Natural killer cell (primary cell): ENCODE measurements around the gene ACSL6. TPM values are rescaled to one million over a fixed set of nuclear protein-coding genes. Genes with fewer than 3 reads are reported as not detected.

Source experiments
- ATAC-seq, 3 donors: fragments of 150-1000 bp in 2 of 3; fragments of 200-7000 bp in 1 of 3; cut with Tn5 transposase; 1 replicate in 1 of 3; 2 replicates in 2 of 3; pipeline ENCODE4 v1.10.0; 2021; ENCODE audit warnings: mild to moderate bottlenecking in 2 of 3, moderate library complexity in 2 of 3
- DNase-seq, 2 donors: peaks; one replicate each; pipeline versions ENCODE4 v3.0.0 to v3.0.0-alpha.2; 2013 to 2021; ENCODE audit warnings: mixed read lengths in 1 of 2
- H3K27ac ChIP-seq: one replicate; pipeline ENCODE4 v1.5.1; 2013; ENCODE audit warnings: mild to moderate bottlenecking, low read length
- H3K27me3 ChIP-seq: one replicate; pipeline ENCODE4 v1.6.1; 2013; ENCODE audit warnings: low read length; ENCODE audit not compliant: control insufficient read depth, insufficient read depth
- H3K36me3 ChIP-seq: one replicate; pipeline ENCODE4 v1.6.1; 2013; ENCODE audit warnings: low read length; ENCODE audit not compliant: control insufficient read depth, insufficient read depth
- H3K4me1 ChIP-seq: one replicate; pipeline ENCODE4 v1.6.1; 2013; ENCODE audit warnings: low read length; ENCODE audit not compliant: control insufficient read depth, insufficient read depth
- H3K4me3 ChIP-seq: one replicate; pipeline ENCODE4 v1.5.1; 2013; ENCODE audit warnings: low read length
- H3K9me3 ChIP-seq: one replicate; pipeline ENCODE4 v1.6.1; 2013; ENCODE audit warnings: low read length; ENCODE audit not compliant: control insufficient read depth, insufficient read depth
- H3K27ac Mint-ChIP-seq, 2 donors: one replicate each; pipeline ENCODE4 v1.8.0; 2022; ENCODE audit warnings: mild to moderate bottlenecking in 2 of 2, mixed read lengths in 2 of 2, moderate library complexity in 1 of 2
- H3K27me3 Mint-ChIP-seq, 2 donors: one replicate each; pipeline ENCODE4 v1.8.0; 2022; ENCODE audit warnings: low read depth in 2 of 2, mixed read lengths in 2 of 2
- H3K36me3 Mint-ChIP-seq: one replicate; pipeline ENCODE4 v1.8.0; 2022; ENCODE audit warnings: mixed read lengths
- H3K4me1 Mint-ChIP-seq, 2 donors: one replicate each; pipeline ENCODE4 v1.8.0; 2022; ENCODE audit warnings: mixed read lengths in 2 of 2
- H3K4me3 Mint-ChIP-seq: one replicate; pipeline ENCODE4 v1.8.0; 2022; ENCODE audit warnings: mild to moderate bottlenecking, moderate library complexity, mixed read lengths
- H3K9me3 Mint-ChIP-seq, 2 donors: one replicate each; pipeline ENCODE4 v1.8.0; 2022; ENCODE audit warnings: mixed read lengths in 2 of 2
- CTCF ChIP-seq: fragments of 200-600 bp; IDR thresholded peaks from one replicate; pipeline ENCODE4 v1.8.0; 2022; ENCODE audit warnings: antibody characterized with exemption
- whole genome bisulfite sequencing: methylation state at CpG from one replicate; pipeline ENCODE4 v1.1.7; 2013; ENCODE audit warnings: missing lambda C conversion rate; ENCODE audit not compliant: insufficient coverage; 5-methylcytosine and 5-hydroxymethylcytosine counted together
- intact Hi-C: fragments of 100-400 bp; cut with micrococcal nuclease; formaldehyde crosslinking; loops from one replicate; pipeline ENCODE4 v1.14.2; 2022
- total RNA-seq, 4 donors: library from RNA; stranded (reverse); fragments of 120-200 nt in 1 of 4; gene quantifications; one replicate each; pipeline versions ENCODE4 v1.2.3 to v1.2.4, GENCODE V29; 2013 to 2022

Gene ACSL6
- total RNA-seq, 3 donors from 2014 or later (not counting 1 experiment from before 2014, with no cell fraction given): 2.1 to 2.2 (median 2.2) TPM

- TF ChIP-seq CTCF: no peak
- no peak overlapping the region for H3K27ac ChIP-seq
- no peak overlapping the region for H3K4me3 Mint-ChIP-seq
- peaks cover 12 to 35% of the 10 kb centered on the region in 2 donors for H3K9me3 Mint-ChIP-seq
- H3K36me3 ChIP-seq: no peaks in the 10 kb centered on the region
- DNase-seq (no peak), ATAC-seq (no peak)
- H3K27ac Mint-ChIP-seq: no peak overlapping the region
- peaks cover 41% of the 10 kb centered on the region for H3K36me3 Mint-ChIP-seq
- no peaks in the 10 kb centered on the region for H3K4me1 ChIP-seq
- peaks cover 3% of the 10 kb centered on the region for H3K9me3 ChIP-seq
- no peak overlapping the region for H3K4me3 ChIP-seq
- H3K27me3 Mint-ChIP-seq: peaks cover 19 to 43% of the 10 kb centered on the region in 2 donors
- peaks cover 7% of the 10 kb centered on the region for H3K27me3 ChIP-seq
- no peaks in the 10 kb centered on the region for H3K4me1 Mint-ChIP-seq
- intact Hi-C loops: no loop called here
Observed at GRCh38 chr5:131928957-131929356, 82.5 kb downstream of the ACSL6 start.

GRCh38 chr5:131926168-131926567 is 85.3 kb downstream of the ACSL6 start:
- Mint-ChIP-seq H3K9me3 (peaks cover 12 to 35% of the 10 kb centered on the region in 2 donors), H3K27ac (no peak overlapping the region), H3K36me3 (peaks cover 41% of the 10 kb centered on the region), H3K4me3 (no peak overlapping the region), H3K4me1 (no peaks in the 10 kb centered on the region), H3K27me3 (peaks cover 13 to 46% of the 10 kb centered on the region in 2 donors)
- TF ChIP-seq CTCF: no peak
- no peak overlapping the region for H3K4me3 ChIP-seq
- 88% methylated on average over 3 of the region's 3 CpGs for WGBS
- no peaks in the 10 kb centered on the region for H3K27me3 ChIP-seq
- no peaks in the 10 kb centered on the region for H3K4me1 ChIP-seq
- ATAC-seq: no peak
- H3K9me3 ChIP-seq: peaks cover 3% of the 10 kb centered on the region
- H3K36me3 ChIP-seq: no peaks in the 10 kb centered on the region
- DNase-seq: no peak
- H3K27ac ChIP-seq: no peak overlapping the region
- intact Hi-C loops: no loop called here

DNA sequence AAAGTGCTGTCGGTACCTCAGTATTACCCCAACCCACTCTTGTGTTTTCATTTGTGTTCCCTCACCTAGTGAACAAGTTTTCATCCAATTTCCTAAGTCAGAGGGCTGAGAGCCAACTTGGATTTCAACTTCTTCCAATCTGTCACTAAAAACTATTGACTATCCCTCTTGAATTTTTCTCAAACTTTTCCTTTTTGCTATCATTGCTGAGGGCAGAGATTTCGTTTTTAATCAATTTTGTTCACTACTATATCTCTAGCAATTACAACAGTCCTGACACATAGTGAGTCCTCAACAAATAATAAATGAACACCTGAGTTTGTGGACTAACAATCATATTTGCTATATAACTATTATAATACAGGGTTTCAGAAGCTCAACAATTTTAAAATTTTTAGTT is 95.0 kb downstream of the ACSL6 start:
- Mint-ChIP-seq H3K27ac (no peak overlapping the region), H3K27me3 (peaks cover 12 to 29% of the 10 kb centered on the region in 2 donors), H3K4me3 (no peak overlapping the region), H3K36me3 (no peaks in the 10 kb centered on the region), H3K4me1 (no peaks in the 10 kb centered on the region), H3K9me3 (peaks cover 0 to 4% of the 10 kb centered on the region in 2 donors)
- Histone ChIP-seq H3K4me1 (no peaks in the 10 kb centered on the region), H3K4me3 (no peak overlapping the region), H3K9me3 (no peaks in the 10 kb centered on the region), H3K36me3 (no peaks in the 10 kb centered on the region), H3K27ac (no peak overlapping the region), H3K27me3 (no peaks in the 10 kb centered on the region)
- intact Hi-C loops: no loop called here
- ATAC-seq: no peak
- WGBS: 89% methylated on average over 1 of the region's 2 CpGs
- TF ChIP-seq CTCF: no peak
- no peak for DNase-seq

GRCh38 chr5:131914472-131914871 is 97.0 kb downstream of the ACSL6 start:
- H3K36me3 ChIP-seq: no peaks in the 10 kb centered on the region
- no peak overlapping the region for H3K4me3 Mint-ChIP-seq

More at GRCh38 chr5:131914472-131914871, 97.0 kb downstream of the ACSL6 start:
- H3K27ac Mint-ChIP-seq: no peak overlapping the region
- no peak for ATAC-seq
- no peaks in the 10 kb centered on the region for H3K4me1 ChIP-seq
- H3K27me3 ChIP-seq: peaks cover 1% of the 10 kb centered on the region
- H3K9me3 ChIP-seq: no peaks in the 10 kb centered on the region
- H3K27ac ChIP-seq: no peak overlapping the region
- no peaks in the 10 kb centered on the region for H3K36me3 Mint-ChIP-seq
- H3K4me1 Mint-ChIP-seq: no peaks in the 10 kb centered on the region
- no peak for DNase-seq
- H3K4me3 ChIP-seq: no peak overlapping the region
- H3K27me3 Mint-ChIP-seq: peaks cover 8 to 37% of the 10 kb centered on the region in 2 donors
- no peak for TF ChIP-seq CTCF
- intact Hi-C loops: no loop called here
- peaks cover 0 to 2% of the 10 kb centered on the region in 2 donors for H3K9me3 Mint-ChIP-seq
